ENCODE data around the gene BCL2A1. TPM values are rescaled to one million over a fixed set of nuclear protein-coding genes. Genes with fewer than 3 reads are reported as not detected.

The BCL2A1 gene
- total RNA-seq, 1 donor from 2014 or later: 91.1 TPM

GRCh38 chr15:79990280-79990996, 19.4 kb upstream of the BCL2A1 start:
- no peaks in the 10 kb centered on the region for H3K36me3 ChIP-seq
- no peak for ATAC-seq
- DNase-seq: no peak
- H3K4me1 ChIP-seq: peaks cover 3% of the 10 kb centered on the region
- H3K9me3 ChIP-seq: no peaks in the 10 kb centered on the region
- TF ChIP-seq, protein P1, sequence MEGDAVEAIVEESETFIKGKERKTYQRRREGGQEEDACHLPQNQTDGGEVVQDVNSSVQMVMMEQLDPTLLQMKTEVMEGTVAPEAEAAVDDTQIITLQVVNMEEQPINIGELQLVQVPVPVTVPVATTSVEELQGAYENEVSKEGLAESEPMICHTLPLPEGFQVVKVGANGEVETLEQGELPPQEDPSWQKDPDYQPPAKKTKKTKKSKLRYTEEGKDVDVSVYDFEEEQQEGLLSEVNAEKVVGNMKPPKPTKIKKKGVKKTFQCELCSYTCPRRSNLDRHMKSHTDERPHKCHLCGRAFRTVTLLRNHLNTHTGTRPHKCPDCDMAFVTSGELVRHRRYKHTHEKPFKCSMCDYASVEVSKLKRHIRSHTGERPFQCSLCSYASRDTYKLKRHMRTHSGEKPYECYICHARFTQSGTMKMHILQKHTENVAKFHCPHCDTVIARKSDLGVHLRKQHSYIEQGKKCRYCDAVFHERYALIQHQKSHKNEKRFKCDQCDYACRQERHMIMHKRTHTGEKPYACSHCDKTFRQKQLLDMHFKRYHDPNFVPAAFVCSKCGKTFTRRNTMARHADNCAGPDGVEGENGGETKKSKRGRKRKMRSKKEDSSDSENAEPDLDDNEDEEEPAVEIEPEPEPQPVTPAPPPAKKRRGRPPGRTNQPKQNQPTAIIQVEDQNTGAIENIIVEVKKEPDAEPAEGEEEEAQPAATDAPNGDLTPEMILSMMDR (IDR thresholded peaks at IDR 0.05): no peak
- H3K27ac ChIP-seq: peak overlapping the region; percentile 25
- no peaks in the 10 kb centered on the region for H3K27me3 ChIP-seq
- no peak overlapping the region for H3K4me3 ChIP-seq
- intact Hi-C loops (cut with DNase I): no loop called here

- no peaks in the 10 kb centered on the region for H3K36me3 ChIP-seq
- TF ChIP-seq, protein P1 (IDR thresholded peaks at IDR 0.05): no peak
- H3K4me1 ChIP-seq: peaks cover 3% of the 10 kb centered on the region
- no peak overlapping the region for H3K4me3 ChIP-seq
- H3K27ac ChIP-seq: peak overlapping the region; percentile 25
- intact Hi-C loops (cut with DNase I): no loop called here
- peak; percentile 87 for ATAC-seq
- H3K9me3 ChIP-seq: no peaks in the 10 kb centered on the region
- peak; percentile 71 for DNase-seq
- no peaks in the 10 kb centered on the region for H3K27me3 ChIP-seq
These were observed 18.7 kb upstream of the BCL2A1 start for GRCh38 chr15:79989682-79990081.

DNA sequence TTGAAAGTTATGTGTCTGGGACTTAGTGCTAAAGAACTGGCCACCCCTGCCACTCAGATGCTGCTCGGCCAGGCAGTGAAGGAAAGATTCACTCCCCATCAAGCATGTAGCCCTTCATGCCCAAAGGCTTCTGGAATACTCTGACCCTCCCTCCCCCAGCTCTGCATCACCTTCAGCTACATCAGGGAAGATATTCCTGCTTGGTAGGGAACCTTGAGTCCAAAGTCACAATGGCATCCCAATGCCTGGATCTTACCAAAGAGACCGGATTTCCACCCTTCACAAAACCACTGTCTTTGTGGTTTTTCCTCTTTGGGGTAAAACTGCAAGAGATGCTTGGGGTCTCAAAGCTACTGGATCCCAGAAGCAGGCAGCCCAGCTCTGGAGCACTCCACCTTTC, 18.2 kb upstream of the BCL2A1 start:
- no peaks in the 10 kb centered on the region for H3K36me3 ChIP-seq
- no peaks in the 10 kb centered on the region for H3K27me3 ChIP-seq
- ATAC-seq: no peak
- no peaks in the 10 kb centered on the region for H3K9me3 ChIP-seq
- H3K4me3 ChIP-seq: no peak overlapping the region
- TF ChIP-seq, protein P1 (IDR thresholded peaks at IDR 0.05): no peak
- no peak for DNase-seq
- peaks cover 3% of the 10 kb centered on the region for H3K4me1 ChIP-seq
- H3K27ac ChIP-seq: no peak overlapping the region
- intact Hi-C loops (cut with DNase I): no loop called here

GRCh38 chr15:79988448-79989117, 17.6 kb upstream of the BCL2A1 start:
- H3K4me1 ChIP-seq: peaks cover 3% of the 10 kb centered on the region
- no peak overlapping the region for H3K27ac ChIP-seq
- DNase-seq (no peak), ATAC-seq (no peak)
- H3K27me3 ChIP-seq: no peaks in the 10 kb centered on the region
- no peaks in the 10 kb centered on the region for H3K36me3 ChIP-seq
- no peak overlapping the region for H3K4me3 ChIP-seq
- TF ChIP-seq, protein P1 (IDR thresholded peaks at IDR 0.05): no peak
- intact Hi-C loops (cut with DNase I): no loop called here
- H3K9me3 ChIP-seq: no peaks in the 10 kb centered on the region

DNA sequence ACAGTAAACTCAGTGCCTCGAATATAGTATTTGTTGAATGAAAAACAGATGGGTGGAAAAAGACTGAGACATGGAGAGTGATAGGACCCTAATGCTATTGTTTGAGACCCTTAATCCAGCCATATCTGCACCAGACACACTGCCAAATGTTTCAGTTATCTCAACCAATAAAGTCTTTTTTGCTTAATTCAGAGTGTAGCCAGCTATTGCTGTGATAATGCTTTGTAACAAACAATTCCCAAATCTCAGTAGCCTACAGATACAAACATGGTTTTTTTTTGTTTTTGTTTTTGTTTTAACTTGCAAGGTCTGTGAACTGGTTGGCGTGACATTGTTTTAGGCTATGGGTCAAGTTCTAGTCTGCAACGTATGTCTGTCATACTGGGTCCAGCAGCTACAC, 17.0 kb upstream of the BCL2A1 start:
- Histone ChIP-seq H3K9me3 (no peaks in the 10 kb centered on the region), H3K36me3 (no peaks in the 10 kb centered on the region), H3K27me3 (no peaks in the 10 kb centered on the region), H3K4me3 (no peak overlapping the region), H3K27ac (no peak overlapping the region), H3K4me1 (no peaks in the 10 kb centered on the region)
- TF ChIP-seq, protein P1 (IDR thresholded peaks at IDR 0.05): no peak
- DNase-seq (no peak), ATAC-seq (no peak)
- intact Hi-C loops (cut with DNase I): no loop called here
